MV-4-11 (cell line): ENCODE results near the gene TRIM54.
"Not testable (repeated sequence)": the region's sequence is repeated elsewhere in the genome, so short reads cannot be mapped to it uniquely, and the experiment has no call there.

Experiments
- DNase-seq: peaks from one replicate; lab custom pipeline; 2025; lab: John Stamatoyannopoulos, UW

Gene TRIM54

DNA sequence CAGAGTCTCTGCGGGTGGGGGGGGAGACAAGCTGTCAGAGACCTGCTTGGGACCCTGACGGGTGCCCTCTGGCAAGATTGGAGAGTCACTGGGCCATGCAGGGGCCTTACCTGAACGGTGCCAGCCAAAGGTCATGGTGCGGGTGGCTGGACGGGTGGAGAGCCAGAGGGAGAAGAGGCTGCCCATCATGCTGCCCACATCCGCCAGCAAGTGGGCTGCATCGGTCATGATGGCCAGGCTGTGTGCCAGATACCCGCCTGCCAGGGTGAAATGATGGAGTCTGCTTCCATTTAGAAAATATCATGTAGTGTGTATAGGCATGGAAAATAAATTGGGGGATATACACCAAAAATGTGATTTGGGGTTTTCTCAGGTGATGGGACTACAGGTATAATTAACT, 24.2 kb upstream of the TRIM54 start:
- no peak for DNase-seq

DNA sequence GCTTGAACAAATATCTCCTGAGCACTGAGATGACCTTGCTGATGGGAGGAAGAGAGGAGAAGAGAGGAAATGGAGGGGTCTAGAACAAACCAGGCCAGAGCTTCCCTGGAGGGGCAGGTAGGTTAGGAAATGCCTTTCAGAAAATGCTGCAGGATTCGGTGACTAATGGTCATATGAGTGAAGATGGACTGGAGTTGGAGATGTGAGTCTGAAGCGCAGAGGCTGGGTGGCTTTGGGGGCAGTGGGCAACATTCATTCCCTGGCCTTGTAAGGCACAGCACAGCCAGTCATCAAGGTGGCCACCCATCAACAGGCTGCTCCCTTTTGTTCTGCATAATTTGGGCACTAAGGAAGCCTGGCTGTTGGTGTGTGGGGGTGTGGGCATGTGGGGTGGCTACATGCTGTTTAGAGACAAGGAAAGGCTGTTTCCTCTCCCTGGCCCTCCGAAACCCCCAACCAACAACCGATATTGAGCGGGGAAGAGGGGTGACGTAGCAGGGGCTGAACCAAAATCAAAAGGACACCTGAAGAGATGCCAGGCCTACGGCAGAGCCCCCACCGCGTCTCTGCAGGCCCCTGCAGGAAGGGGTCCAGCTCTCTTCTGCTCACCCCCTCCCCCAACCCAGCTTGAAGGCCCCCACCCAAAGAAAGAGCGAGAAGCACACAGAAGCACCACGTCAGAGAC, 20.8 kb upstream of the TRIM54 start:
- DNase-seq = no peak

DNA sequence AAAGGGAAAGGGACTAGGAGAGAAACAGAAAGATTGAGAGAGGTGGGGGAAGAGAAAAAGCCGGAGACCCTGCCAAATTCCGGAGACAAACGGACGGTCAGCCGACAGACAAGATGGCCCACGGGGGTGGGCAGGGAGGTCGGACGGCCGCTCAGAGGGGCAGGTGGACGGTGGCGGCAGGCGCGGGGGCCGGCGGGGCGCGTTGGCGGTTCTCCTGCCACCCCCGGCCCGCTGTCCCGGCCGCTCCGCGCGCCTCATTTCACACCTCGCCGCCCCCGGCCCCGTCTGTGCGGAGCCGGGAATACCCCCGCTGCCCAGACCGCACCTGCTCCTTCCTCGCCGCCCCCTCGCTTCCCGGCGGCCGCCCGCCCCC, 20.3 kb upstream of the TRIM54 start:
- DNase-seq = no peak

DNA sequence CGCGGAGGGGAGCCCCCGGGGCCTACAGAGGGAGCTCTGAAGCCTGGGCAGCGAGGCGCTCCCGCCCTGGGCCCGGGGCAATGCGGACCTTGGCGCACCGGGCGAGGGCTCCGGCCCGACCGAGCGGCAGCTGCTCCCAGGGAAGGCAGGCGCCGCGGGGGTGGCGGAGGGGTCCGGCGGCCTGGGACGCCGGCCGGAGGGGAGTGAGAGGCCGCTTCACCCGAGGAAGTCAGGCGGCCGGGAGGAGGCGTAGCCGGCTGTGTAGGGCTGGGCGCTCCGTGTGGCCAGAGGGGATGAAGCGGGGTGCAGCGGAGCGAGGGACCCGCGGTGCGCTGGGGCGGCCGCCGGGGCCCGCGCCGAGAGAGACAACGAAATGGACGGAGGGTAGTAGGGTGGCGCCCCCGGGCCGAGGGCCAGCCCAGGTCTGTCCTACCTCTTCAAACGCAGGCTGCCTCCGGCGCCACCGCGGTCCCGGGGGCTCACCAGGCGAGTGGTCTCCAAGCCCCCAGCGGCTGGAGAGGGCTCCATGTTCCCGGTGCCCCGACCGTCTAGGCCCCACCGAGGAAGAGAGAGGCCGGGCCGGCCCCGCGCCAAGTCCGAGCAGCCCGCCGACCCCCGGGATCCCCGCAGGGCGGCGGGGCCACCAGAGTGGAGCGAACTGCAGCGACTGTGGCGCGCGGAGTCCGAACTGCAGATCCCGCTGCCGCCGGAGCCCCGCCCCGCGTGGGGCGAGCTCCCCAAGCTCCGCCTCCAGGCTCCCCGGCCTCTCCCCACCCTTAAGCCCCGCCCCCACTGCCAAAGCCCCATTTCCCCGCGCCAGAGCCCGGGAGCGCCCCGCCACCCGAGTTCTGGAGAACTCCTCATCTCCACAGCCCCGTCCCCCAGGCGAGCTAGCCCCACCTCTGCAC, 19.6 kb upstream of the TRIM54 start, which contains the start of gene SLC30A3:
Gene SLC30A3, minus strand, starts transcription at position 669 of the 908 bp plus-strand sequence. Its CDS starts 141 bp downstream, at position 528.
- DNase-seq = peak; percentile 21

DNA sequence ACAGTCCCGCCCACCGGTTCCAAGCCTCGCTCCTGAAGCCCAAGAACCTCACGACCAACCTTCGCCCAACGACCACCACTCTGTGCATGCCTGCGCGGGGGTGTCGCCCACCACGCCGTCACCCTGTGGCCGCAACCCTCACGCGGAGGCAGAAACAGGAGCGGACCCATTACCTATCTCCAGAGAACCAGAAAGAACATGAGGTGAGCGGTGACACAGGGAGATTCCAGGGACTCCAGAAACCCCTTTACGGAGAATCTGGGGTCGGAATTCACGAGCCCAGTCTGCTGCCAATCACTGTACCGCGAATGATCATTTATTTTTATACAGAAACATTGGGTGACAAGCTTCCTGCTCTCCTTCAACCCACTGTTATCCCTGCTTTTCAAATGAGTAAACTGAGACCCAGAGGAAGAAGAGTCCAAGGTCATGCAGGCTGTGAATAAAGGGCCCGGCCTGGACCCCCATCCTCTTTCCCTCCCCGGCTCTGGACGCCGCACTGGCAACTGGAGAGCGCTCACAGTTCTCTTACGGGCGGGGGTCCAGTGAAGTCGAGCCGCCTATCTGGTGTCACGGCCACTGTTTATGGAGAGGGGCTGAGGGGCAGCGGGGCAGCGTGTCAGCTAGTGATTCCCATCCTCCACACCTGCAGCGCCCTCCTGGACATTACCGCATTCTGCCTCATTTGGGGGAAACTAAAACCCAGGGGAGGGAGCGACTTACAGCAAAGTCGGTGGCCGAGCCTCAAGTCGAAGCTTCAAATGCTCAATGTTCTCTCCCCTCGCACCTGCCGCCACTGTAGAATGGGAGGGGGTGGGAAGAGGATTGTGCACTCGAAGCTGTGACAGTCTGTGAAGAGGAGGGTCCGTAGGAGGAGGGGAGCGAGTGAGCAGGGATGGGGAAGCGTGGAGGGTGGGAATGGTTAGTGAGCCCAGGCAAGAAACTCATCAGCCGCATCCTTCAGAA, 18.7 kb upstream of the TRIM54 start:
- no peak for DNase-seq

DNA sequence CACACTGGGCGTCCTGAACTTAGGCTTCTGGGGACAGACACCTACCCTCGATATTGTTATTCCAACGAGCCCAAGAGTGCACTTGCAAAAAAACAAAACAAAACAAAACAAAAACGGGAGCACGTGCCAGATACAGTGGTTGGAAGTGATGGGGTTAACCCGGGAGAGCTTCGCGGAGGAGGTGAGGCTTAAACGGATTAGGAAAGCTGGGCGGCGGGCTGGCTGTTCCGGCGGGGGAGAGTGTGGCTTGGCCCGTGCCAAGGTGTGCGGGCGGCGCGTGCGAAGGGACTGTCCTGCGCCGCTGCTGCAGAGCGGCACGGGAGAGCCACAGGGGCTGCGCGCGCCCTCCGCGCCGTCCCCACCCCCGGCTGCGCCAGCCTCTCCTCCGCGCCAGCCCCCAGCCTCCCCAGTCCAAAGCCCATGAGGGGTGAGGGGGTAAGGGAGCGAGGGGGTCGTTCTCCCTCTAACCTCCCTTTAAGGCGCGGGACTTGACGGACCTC, 17.9 kb upstream of the TRIM54 start:
- DNase-seq = no peak

DNA sequence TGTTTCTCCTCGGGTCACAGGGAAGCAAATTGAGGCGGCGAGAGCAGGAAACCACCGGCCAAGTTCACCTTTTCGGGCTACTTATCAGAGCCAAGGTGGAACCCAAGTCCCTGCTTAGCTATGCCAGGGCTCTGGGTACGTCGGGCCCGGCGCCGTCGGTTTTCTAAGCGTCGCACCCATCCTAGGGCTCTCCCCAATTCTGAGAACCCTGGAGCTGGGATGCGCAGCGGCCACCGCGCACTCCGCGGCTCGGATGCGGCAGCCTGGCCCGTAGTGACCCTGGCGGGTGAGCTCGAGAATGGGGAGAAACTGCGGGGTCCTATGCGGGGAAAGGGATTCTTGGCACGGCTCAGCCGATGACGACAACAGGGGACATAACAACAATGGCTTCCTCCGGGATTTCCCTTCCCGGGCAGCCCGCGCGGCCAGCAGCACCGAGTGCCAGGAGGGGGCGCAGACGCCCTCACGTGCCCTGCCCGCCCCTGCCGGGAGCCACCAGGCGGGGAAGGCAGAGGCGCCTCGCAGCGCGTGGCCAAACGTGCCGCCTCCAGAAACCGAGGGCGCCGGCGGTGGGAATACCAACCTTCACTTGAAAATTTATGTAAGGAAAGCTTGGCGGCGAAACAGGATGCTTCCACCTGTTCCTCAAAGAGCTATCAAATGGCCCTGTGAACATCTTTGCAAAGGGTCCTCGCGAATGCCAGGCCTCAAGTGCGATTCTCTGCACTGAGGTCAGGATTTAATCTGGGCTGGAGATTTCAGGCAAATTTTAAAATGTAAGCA, 17.3 kb upstream of the TRIM54 start:
- peak; percentile 33 for DNase-seq

DNA sequence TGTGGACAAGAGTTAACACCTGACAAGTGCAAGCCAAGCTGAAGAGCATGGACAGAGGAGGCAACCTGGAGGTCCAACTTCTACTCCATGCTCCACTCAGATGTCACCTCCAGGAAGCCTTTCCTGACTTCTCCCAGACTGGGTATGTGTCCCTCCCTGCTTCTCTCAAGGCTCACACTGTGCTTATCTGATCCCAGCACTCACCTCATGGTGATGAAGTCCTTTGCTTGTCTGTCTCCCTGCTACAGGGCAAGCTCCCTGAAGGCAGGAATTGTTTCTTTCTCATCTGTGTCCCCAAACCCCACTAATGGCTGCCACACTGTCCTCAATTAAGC, 16.7 kb upstream of the TRIM54 start:
- no peak for DNase-seq

DNA sequence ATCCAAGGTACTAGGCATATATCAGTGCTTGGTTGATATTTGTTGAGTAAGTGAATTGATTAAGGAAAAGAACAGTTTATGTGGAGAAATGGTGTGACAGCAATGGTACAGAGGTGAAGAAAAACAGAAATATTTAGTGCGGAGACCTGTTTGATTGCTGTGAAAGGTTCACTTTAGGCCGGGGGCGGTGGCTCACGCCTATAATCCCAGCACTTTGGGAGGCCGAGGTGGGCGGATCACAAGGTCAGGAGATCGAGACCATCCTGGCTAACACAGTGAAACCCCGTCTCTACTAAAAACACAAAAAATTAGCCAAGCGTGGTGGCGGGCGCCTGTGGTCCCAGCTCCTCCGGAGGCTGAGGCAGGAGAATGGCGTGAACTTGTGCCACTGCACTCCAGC, 13.9 kb upstream of the TRIM54 start:
- not testable (repeated sequence) for DNase-seq

DNA sequence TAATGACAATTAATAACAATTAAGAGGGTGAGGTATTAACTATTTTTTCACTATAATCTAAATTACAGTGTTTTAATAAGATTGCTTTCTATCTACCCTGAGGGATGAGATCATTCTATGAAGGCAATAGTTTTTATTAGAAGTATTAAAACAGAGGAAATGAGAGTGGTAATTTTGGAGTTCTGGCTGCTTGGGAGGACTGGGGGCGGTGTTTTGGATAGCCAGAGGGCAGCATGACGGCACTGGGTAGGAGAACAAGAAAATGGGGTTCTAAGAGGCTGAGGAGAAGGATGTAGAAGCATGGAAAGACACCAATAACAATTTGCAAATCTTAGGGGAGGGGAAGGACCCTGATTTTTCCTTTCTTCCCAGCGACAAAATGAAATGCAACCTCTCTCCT, 12.1 kb upstream of the TRIM54 start:
- no peak for DNase-seq

DNA sequence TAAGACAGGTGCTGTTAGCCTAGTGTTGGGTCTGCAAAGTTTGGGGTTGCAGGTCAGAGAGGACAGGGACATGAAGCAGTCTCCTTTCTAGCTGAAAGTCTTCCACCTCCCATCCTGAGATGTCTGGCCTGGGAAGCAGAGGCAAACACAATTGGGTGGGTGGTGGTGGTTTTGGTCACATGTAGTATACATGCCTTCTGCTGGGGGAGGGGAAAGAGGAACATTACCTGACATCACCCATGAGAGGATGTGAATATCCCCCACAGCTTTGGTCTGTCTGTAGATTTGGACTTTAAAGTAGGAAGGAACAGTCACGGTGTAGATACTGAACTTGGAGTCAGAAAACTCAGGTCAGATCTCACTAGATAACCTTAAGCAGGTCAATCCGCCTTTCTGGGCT, 11.6 kb upstream of the TRIM54 start:
- no peak for DNase-seq

DNA sequence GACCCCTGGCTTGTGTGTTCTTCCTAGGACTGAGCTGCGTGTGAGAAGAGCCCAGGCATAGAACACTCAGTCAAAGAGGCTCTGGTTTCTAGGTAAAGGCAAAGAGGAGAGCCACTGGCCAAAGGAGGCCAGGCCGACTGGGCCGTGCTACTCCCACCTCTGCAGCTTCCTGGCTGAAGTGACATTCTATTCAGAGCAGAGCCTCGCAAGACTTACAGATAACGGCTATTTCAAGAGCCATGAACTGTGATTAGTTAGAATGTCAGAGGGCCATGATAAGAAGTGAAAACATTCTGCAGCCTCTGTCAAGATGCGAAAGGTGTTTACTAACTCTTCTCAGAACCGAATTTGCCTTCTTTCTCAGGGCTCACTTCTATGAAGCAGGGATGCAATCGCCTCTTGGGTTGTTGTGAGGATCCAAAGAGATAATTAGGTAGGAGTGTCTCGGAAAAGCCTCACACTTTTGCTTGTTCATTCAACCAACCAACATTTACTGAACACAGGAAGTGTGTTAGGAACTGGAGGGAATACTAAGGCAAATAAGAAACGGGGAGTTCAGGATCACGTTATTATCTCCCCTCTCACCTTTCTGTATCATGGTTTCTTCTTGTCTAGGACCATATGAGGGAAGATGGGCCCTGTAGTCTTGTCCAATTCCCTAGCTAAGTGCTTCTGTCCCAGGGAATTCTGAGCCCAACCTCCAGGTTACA, 10.4 kb upstream of the TRIM54 start:
- no peak for DNase-seq

DNA sequence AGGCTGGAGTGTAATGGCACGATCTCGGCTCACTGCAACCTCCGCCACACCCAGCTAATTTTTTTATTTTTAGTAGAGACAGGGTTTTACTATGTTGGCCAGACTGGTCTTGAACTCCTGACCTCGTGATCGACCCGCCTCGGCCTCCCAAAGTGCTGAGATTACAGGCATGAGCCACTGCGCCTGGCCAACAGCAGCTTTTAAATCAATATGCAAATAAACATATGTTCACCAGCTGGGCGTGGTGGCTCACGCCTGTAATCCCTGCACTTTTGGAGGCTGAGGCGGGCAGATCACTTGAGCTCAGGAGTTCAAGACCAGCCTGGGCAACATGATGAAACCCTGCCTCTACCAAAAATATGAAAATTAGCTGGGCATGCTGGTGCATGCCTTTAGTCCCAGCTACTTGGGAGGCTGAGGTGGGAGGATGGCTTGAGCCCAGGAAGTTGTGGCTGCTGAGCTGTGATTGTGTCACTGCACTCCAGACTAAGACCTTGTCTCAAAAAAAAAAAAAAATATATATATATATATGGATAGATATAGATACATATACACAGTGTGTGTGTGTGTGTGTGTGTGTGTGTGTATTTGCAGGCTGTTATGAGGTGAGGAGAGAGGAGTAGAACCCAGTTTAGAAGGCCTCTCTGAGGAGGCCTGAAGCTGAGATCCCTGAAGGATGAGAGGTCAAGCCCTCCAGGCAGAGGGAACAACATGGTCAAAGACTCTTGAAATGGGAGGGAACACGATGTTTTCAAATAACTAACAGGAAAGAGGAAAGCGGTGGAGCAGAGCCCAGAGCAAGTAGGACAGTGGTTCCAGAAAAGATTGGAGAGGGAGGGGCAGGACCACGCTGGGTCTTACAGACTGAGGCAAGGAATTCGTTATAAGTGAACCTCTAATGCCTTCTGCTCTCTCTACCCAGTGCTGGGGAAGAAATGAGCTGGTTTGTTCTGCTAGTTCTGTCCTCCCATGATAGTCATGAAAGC, 9.4 kb upstream of the TRIM54 start:
- DNase-seq = peak; percentile 63

DNA sequence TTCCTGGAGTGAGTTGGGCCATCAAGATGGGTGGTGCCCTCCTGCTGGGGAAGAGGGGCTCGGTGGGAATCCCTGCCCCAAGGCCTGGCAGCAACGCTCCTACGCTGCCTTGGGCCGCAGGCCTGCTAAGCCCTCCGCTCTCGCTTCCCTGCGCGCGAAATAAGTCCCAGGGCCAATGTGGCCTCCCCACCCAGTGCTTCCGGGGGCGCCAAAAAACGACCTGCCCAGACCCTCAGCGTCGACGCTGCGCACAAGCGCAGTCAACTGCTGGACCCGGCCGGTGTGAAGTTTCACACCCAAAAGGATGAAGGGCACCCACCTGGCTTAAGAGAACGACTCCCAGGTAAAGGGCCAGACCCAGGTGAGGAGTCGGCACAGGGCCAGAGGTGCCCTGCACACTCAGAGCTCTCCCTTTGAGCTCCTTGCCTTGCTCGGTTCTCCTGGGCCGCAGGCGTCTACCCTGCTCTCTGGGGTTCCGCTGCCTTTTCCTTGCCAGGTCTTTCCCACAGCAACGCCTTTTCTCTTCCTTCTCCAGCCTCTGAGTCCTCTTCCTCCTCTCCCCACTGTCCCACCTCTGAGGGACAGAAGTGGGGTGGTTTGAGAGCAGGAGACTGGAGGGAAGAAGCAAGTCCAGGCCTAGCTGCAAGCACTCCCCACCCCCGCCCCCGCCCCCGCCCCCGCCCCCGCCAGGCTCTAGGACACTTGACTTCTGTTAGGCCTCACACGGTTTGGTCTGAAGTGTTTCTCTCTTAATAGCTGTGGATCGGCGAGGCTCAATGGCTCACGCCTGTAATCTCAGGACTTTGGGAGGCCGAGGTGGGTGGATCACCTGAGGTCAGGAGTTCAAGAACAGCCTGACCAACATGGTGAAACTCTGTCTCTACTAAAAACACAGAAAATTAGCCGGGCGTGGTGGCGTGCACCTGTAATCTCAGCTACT, 6.7 kb upstream of the TRIM54 start, which contains the start of gene DNAJC5G:
Gene DNAJC5G, plus strand, starts transcription at position 223 of the 940 bp plus-strand sequence. CDS start 1,296 bp downstream, outside the sequence.
- no peak for DNase-seq

DNA sequence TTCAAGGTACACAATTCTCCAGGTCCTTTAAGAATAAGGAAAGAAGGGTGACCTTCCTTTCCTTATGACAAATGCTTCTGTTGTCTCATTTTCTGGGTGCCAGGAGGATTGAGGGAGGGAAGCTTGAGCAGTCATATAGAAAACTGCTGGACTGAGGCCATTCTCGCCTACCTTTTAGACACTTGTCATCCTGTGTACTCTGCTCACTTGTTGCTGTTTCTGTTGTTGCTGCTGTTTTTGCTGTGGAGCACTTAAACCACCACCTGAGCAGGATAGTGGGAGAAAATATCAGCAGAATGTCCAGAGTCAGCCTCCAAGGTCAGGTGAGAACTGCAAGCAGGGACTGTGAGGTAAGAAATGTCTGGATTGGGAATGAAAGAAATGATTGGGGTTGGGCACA, 4.2 kb upstream of the TRIM54 start:
- no peak for DNase-seq

DNA sequence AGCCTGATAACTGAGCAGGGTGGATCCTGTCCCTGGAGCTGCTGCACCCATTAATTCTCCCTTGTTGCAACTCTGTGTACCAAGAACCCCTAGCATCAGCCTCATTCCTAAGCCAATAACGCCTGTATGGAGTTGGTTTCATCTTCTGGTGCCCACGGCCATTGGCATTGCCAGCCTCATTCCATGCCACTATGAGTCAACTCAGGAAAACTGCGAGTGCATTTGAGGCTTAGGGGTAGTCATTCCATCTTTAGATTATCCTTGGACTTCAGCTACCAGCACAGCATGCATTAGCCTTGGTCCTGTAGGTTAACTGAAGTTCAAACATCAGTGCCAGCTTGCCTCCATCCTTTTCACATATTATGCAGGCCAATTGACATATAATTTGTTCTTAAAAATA, 1.4 kb upstream of the TRIM54 start:
- DNase-seq = no peak

DNA sequence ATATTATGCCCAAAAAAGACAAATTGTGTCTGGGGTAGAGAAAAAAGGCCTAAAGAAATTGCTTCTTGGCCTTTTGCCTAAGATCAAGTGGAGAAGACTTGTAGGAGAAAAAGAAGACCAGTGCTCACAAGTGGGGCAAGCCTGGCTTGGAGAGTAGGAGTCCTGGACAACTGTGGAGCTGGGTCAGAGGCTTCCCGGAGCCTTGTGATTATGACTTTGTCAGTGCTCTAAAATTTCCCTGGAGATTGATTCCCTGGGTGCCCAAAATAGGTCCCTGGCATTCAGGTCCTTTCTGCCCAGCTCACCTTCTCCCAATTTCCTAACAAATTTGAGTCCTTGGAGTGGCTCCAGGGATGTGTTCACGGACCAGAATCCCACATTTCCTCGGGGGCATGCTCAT, 787 bp upstream of the TRIM54 start:
- no peak for DNase-seq

DNA sequence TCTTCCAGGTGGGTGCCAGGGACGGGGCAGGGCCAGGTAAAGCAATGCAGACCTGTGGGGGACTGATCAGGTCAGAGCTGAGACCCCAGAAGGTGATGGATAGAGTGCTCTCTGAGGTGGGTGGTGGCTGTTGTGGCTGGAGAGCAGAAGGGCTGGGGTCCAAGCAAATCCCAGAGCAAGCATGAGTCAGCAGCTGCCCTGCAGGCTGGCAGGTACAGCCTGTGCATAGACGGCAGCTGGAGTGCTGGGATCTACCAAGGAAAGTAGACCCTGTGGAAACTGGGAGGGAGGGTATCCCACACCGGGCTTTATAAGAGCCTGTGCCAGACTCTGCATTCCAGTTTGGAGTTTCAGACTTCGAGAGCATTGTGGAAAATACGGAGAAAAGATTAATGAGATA, 663 bp downstream of the TRIM54 start:
- DNase-seq = no peak
